HG03439 (cell line): ENCODE results near the gene PTPRZ1.

ENCODE experiments used
- ATAC-seq: cut with Tn5 transposase; IDR thresholded peaks from one replicate; pipeline ENCODE4 v1.9.1; 2021; ENCODE audit warnings: mild to moderate bottlenecking, moderate library complexity; ENCODE audit not compliant: unreplicated experiment

The PTPRZ1 gene

GRCh38 chr7:122038904-122039303 is 165.9 kb downstream of the PTPRZ1 start:
- no peak for ATAC-seq

- ATAC-seq: no peak
Measured at GRCh38 chr7:122040147-122040546, 167.2 kb downstream of the PTPRZ1 start.

DNA sequence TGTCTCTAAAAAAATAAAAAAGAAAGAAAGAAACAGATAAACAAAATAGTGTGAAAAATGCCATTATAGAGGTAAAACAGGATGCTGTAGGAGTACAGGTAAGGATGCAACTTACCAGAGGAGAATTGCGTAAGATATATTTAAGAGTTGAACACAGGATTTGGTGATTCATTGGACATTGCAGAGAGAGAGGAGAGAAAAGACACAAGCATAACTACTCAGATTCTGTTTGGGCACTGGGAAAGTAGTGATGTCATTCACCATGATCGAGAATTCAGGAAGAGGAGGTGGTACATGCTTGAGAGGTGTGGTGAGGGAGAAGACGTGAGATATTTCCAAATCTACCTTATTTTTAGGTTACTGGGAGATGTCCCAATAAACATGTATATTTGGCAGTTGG is 173.4 kb downstream of the PTPRZ1 start:
- no peak for ATAC-seq

DNA sequence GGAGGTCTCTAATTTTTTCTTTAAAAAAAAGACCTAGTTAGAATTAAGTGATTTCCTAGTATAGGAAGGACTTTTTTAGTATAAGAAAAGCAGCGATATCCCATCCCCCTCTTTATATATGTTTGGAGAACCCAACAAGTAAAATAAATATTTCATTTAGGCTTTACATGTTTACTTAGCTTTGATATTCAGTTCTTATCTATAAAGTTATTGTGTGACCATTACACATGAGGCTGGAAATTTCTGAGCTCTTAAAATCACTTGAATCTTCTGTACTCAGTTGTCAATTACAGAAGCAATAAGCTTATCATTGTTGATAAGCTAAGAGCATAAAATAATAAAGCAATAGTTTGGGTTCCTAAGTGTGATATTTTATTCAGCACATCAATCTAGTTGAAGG is 181.4 kb downstream of the PTPRZ1 start:
- ATAC-seq: no peak

- no peak for ATAC-seq
Measured at GRCh38 chr7:122055073-122055472, 182.1 kb downstream of the PTPRZ1 start.

DNA sequence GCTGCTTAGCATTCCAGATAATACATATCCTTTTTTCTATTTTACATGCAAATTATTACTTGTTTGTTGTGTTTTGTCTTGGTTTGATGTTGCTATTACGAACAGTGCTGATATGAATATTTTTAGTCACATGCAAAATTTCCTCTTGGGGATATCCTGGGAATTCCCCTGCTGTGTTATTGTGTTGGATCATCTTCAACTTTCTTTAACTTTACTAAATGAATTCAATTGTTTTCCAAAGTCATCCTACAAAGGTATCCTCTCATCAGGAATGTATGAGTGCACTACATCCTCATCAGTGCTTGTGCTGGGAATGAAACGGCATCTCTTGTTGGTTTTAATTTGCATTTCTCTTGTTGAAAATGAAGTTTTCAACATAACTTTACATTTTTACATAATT is 184.0 kb downstream of the PTPRZ1 start:
- ATAC-seq: no peak

- ATAC-seq: no peak
Measured at GRCh38 chr7:122059542-122059941, 186.6 kb downstream of the PTPRZ1 start.

DNA sequence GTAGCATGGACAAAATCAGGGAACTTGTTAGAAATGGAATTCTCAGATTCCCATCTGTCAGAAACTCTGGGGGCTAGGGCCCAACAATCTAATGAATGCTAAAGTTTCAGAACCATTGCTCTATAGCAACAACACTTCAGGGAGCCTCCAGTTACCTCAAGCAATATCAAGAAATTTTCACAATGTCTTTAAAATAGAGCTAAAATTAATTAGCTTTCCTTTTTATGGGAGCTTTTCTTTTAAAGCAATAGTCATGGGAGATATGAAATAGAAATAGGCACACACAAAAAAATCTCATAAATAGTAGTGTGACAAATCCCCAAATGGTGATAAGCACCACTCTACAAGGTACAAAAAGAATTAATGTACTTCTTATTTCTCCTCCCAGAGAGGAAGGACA is 190.2 kb downstream of the PTPRZ1 start:
- no peak for ATAC-seq

GRCh38 chr7:122064971-122065370 is 192.0 kb downstream of the PTPRZ1 start:
- ATAC-seq: no peak

DNA sequence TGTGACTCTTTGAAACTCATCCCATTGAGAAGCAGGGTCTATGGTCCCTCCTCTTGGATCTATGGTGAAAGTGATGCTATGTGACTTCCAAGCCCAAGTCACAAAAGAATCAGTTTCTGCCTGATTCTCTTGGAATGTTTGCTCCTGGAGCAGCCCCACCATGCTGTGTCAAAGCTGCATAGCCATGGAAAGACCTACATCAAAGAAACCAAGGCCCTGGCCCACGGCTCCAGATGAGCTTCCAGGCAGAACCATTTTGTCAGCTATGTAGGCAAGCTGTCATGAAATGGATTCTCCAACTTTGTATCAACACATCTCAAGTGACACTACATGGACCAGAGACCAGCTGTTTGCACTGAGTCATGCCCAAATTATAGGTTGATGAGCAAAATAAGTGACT is 194.1 kb downstream of the PTPRZ1 start:
- no peak for ATAC-seq

GRCh38 chr7:122068046-122068445 is 195.1 kb downstream of the PTPRZ1 start:
- no peak for ATAC-seq

GRCh38 chr7:122068999-122069398 is 196.0 kb downstream of the PTPRZ1 start:
- ATAC-seq: no peak

DNA sequence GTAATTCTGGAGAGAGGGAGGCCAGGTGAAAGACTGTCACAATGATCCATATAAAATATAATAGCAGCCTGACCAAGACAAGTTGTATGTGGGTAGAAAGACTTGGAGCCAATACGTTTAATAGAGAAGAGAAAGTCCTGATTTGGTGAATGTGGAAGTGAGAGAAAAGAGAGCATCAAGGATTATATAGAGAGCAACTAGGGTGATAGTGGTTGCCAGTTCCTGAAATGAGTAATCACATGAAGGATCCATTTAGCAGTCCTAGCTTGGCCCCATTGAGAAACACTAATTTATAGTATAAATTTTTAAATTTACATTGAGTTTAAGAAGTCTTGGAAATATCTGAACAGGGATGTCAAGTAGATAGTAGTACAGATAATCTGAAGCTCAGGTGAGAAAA is 197.1 kb downstream of the PTPRZ1 start:
- no peak for ATAC-seq

DNA sequence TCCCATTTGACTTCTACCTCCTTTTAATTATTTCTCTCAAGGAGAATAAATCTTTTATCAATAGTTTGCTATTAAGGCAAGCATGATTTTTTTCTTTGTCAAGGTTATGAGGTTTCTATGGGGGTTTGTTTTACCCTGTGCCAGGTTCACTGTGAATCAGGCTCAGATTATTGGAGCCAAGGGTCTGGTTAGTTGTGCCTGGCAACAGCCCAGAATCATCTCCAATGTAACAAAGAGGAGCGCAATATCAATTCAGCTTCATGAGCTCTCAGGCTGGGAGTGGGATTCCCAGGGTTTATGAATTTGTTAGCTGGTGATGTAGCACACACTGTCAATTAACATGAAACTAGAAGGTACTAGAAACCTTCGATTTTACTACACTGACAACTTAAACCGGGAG is 197.9 kb downstream of the PTPRZ1 start:
- no peak for ATAC-seq

- no peak for ATAC-seq
Measured at GRCh38 chr7:122072272-122072671, 199.3 kb downstream of the PTPRZ1 start.

- ATAC-seq: no peak
Measured at GRCh38 chr7:122072924-122073599, 200.1 kb downstream of the PTPRZ1 start.

- ATAC-seq: no peak
Measured at GRCh38 chr7:122073635-122074034, 200.7 kb downstream of the PTPRZ1 start.

DNA sequence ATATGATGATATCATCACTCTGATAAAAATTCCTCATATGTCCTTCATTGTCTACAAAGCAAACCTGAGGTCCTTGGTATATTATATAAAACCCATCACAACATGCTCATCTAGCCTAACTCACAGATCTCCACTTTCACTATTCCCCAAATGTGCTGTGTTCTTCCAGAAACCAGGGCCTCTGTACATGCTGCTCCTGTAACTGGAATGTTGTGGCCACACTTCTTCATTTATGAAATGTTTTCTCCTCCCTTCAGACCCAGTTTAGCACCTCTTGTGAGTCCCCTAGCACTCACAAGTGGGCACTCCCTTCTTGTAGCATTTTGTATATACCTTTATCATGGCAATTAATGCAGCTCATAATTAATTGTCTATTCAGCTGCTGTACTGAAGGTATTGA is 209.2 kb downstream of the PTPRZ1 start:
- no peak for ATAC-seq

DNA sequence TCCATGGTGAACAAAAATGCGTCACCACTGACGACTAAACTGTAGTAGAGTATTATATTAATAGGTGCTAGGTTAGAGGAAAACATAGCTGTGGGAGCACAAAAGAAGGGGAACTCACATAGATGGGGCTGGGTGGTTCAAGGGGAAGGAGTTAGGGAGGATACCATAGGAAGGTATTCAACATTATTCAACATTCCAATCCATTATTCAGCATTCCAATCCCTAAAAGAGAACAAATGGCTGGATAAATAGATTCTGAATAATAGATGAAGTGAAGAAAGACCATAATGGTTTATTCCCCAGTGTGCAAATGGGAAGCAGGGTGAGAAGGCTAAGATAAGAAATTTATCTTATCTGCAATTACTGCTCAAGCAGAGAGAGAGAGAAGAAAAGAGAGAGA is 209.7 kb downstream of the PTPRZ1 start:
- no peak for ATAC-seq

GRCh38 chr7:122092964-122093797 is 220.2 kb downstream of the PTPRZ1 start:
- peak; percentile 94 for ATAC-seq

GRCh38 chr7:122094549-122094948 is 221.6 kb downstream of the PTPRZ1 start:
- no peak for ATAC-seq

DNA sequence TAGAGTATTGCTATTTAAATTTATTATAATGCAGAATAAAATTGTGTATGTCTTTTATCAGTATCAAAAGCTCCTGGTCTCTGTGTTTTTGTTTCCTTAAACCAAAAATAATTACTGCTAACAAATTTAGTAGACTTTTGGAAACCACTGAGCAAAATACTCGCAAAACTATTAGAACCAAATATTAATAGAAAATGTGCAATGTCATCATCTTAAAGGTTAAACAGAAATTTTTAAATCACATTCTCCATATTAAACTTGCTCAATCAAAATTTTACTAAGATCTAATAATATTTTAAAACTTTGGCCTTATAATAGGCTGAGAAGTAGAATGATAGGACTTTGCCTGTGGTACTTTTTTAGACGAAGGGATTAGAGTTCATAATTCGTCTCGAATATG is 222.7 kb downstream of the PTPRZ1 start:
- no peak for ATAC-seq
